Fibroblast of skin of left biceps (primary cell): ENCODE measurements around the gene CD3D.
A peak's percentile ranks its signal among the peaks of the same experiment; 100 is the strongest.

Experiments
- DNase-seq, 2 experiments: peaks; one replicate each; pipeline ENCODE4 v3.0.0-alpha.2; 2013; ENCODE audit warnings: low read depth in 2 of 2

Gene CD3D

DNA sequence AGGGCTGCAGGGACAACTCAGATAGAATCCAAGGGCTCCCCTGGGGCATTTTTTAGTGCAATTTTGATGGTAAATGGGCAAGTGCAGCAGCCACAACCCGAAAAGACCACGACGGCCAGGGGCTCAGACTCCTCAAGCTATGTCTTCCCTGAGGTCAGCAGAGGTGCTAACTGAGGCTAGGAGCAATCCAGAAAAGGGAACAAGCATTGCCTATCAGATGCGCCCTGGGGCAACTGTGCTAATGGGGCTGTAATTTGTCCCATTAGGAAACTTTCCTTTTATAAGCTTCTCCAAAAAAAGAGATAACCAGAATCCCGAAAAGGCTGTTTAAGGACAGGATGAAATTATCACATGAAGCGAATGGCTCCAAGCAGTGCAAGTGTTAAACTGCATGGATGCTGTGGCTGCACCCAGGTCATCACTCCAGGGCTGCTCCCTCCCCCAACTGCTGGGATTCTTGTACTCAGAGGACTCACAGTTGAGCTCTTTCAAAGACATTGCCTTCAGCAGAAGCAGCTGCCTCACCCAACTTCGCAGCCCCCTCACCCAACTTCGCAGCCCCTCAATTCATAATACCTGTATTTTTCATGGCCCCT is 40.8 kb downstream of the CD3D start:
- DNase-seq = no peak

DNA sequence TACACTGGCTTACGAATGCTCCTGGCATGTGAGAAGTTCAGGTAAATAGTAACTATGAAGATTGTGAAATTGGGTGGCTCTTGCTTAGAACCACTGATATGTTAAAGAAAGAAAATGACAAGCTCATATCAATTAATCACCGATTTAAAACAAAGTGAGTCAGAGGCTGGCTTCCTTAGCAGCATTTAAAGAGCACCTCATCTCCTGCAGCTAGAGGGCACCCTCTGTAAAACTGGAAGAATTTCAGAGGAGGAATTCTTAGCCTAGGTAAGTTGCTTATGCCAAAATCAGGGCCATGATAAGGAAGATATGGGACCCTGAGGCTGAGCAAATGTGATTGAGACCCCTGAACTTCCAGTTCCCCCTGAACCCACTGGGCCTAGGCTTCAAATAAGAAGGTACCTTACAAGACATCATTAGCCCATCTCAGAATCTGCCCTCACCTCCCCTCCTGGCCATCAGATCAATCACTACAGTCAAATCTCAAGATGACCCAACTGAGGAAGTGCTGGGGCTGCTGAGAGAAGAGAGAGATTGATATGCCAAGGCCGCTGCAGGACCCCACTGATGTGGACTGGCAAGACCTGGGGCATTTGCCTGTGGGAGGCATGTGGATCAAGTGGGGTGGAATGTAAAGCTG is 46.6 kb downstream of the CD3D start:
- DNase-seq = no peak

DNA sequence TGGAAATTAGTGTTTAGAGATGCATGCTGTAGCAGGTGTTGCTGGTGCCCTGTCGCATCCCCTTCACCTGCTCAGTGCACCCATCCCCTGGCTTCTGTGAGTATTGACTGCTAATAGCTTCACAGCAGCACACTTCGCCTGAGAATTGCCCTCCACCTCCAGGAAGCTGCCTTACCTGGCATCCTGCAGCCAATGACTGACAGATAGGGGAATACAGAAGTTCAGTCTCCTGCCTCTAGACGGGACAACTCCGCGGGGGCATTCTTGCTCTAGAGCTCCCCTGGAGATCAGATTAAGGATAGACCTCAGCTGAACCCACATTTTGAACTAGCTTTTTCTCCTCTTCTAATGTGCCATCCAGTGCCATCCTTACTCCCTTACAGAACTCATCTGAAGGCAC is 47.3 kb downstream of the CD3D start:
- no peak for DNase-seq

DNA sequence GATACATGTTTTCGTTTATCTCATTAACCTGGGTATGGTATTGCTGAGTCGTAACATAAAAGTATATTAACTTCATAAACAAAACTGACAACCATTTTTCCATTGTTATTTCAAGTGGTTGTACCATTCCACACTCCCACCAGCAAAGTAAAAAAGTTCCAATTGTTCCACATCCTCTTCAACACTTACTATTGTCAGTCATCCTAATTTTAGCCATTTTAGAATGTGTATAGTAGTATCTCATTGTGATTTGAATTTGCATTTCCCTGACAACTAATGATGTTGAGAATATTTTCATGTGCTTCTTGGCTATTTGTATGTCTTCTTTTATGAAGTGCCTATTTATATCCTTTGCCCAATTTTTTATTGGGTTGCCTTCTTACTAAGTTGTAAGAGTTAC is 48.5 kb downstream of the CD3D start:
- DNase-seq = no peak

DNA sequence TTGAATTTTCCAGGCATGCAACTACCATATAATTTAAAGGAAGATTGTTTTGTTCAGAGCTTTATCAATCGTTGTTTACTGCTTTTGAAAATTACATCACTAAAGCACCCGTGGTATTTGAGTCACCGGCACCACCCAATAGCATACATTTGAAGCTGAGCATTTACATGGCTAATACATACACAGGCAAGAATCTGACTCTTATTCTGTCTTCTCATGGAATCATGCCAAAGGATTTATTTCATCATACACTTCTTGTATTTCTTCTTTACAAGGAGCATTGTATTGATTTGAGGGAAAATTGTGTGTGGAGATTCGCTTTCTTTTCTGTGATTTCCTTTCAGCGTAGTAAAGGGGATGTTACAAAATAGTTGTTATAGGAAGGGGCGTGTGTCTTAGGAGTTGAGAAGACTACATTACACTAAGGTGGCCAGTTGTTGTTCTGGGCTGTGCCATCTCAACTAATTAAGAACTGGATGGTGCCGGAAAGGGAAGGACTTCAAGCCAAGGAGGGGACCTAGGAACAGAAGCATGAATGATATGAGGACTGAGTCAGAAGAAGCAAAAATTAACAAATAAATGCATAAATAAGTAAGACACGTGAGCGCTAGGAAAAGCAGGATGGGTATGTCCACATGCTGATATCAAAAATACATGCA is 50.9 kb downstream of the CD3D start:
- peak in 1 of 2 experiments; percentile 2 for DNase-seq

DNA sequence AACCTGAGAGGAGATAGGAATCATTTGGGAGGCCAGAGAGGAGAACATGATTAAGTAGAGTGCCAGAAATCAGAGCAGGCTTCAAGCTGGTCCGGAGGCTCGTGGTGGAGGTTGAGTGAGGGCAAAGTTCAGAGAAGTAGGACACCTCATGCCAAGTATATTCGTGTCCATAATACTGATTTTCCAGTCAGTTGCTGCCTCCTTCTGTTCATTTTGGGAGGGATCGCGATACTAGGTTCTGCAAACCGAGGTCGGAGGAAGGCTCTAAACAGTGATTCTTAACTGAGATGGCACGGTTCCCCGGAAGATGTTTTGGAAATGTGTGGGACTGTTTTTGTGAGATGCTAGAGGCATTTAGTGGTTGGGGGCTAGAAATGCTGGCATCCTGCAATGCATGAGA is 51.6 kb downstream of the CD3D start:
- no peak for DNase-seq

DNA sequence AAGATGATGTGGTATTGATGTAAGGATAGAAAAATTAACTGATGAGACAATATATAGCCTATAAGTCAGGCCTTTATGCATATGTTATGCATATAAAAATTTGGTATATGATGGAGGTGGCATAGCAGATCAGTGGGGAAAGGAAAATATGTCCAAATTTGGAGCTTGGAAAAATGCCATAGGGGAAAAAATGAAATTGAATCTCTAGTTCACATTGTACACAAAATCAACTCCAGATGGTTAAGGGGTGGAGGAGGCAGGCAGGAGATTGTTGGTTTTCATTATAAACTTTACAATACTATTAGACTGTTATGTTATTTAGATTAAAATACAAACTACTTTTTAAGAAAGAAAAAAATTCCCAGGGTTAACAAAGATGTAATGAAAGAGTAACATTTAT is 53.1 kb downstream of the CD3D start:
- DNase-seq = peak; percentile 13 to 18
